Stomach (tissue), 9 donors: ENCODE data around the gene BCKDK. TPM values are rescaled to one million over a fixed set of nuclear protein-coding genes. Genes with fewer than 3 reads are reported as not detected.

Experiments used
- DNase-seq, 2 donors: peaks; one replicate each; pipeline versions ENCODE4 v3.0.0 to v3.0.0-alpha.2; 2013 to 2019
- H3K27ac ChIP-seq, 5 donors: fragments of 200-600 bp in 4 of 5; sonication (generic) in 4 of 5; one replicate each; pipeline ENCODE4 v1.5.1; 2013 to 2019; ENCODE audit warnings: mild to moderate bottlenecking in 1 of 5, moderate library complexity in 1 of 5
- H3K27me3 ChIP-seq, 3 donors: fragments of 200-600 bp; sonication (generic); one replicate each; pipeline ENCODE4 v1.5.1; 2017 to 2019; ENCODE audit warnings: mixed run types in 1 of 3
- H3K36me3 ChIP-seq, 4 donors: fragments of 200-600 bp; sonication (generic); 1 replicate in 3 of 4; 2 replicates in 1 of 4; pipeline ENCODE4 v1.5.1; 2016 to 2019
- H3K4me1 ChIP-seq, 4 donors: fragments of 200-600 bp; sonication (generic); one replicate each; pipeline ENCODE4 v1.5.1; 2016 to 2019
- H3K4me3 ChIP-seq, 4 donors: fragments of 200-600 bp; sonication (generic) in 3 of 4; one replicate each; pipeline ENCODE4 v1.5.1; 2016 to 2019; ENCODE audit warnings: mild to moderate bottlenecking in 1 of 4
- H3K9me3 ChIP-seq, 4 donors: fragments of 200-600 bp; sonication (generic); one replicate each; pipeline ENCODE4 v1.5.1; 2016 to 2019
- CTCF ChIP-seq, 7 experiments: fragments of 450-650 bp in 4 of 7; fragments of 200-600 bp in 3 of 7; sonication (generic) in 3 of 7; IDR thresholded peaks; one replicate each; pipeline ENCODE4 v1.5.1; 2016 to 2019; ENCODE audit warnings: antibody characterized with exemption in 7 of 7, control low read depth in 2 of 7, mild to moderate bottlenecking in 1 of 7
- EP300 ChIP-seq: sonication (generic); formaldehyde crosslinking; IDR thresholded peaks from one replicate; pipeline ENCODE4 v1.6.1; 2017; ENCODE audit warnings: antibody characterized with exemption
- POLR2A ChIP-seq, 4 donors: fragments of 450-650 bp; IDR thresholded peaks; one replicate each; pipeline ENCODE4 v1.6.1; 2016; ENCODE audit warnings: antibody characterized with exemption in 4 of 4, control low read depth in 2 of 4, mild to moderate bottlenecking in 1 of 4, moderate library complexity in 1 of 4
- POLR2AphosphoS5 ChIP-seq, 3 donors: sonication (generic); formaldehyde crosslinking; IDR thresholded peaks; one replicate each; pipeline ENCODE4 v1.6.1; 2016; ENCODE audit warnings: antibody characterized with exemption in 3 of 3
- WGBS, 5 donors: extraction: QIAGEN DNeasy Blood & Tissue Kit in 3 of 5; methylation state at CpG; one replicate each; pipeline versions ENCODE4 v1.1.5 to v1.1.7; 2013 to 2018; 5-methylcytosine and 5-hydroxymethylcytosine counted together
- intact Hi-C: fragments of 100-400 bp; cut with DNase I; formaldehyde crosslinking; loops from one replicate; pipeline ENCODE4 v1.15.1; 2023; ENCODE audit warnings: low total_unique reads
- polyA plus RNA-seq, 3 donors: library from polyadenylated mRNA; stranded (reverse); fragments of 200-250 nt; gene quantifications; one replicate each; pipeline ENCODE4 v1.2.3, GENCODE V29; 2013
- total RNA-seq, 5 donors: library from RNA; depleted of rRNA; stranded (reverse); fragments of >200 nt; gene quantifications; one replicate each; pipeline versions ENCODE4 v1.1.0 to v1.2.3, GENCODE V29; 2014 to 2016
- donor health status: healthy with polysubstance abuse.
- donor health status: Bipolar disorder and iron deficiency.
- donor health status: healthy.

The BCKDK gene
- total and polyA plus RNA-seq, 8 donors, result 11.0 to 197 (median 37.5) TPM

GRCh38 chr16:31105677-31106213 lies 2.4 kb upstream of the BCKDK start:
- Histone ChIP-seq H3K4me1 (peaks cover 17 to 35% (median 29%) of the 10 kb centered on the region in 4 donors), H3K27ac (peak overlapping the region; percentile 44 to 83 (median 65)), H3K27me3 (no peaks in the 10 kb centered on the region), H3K4me3 (peak overlapping the region in 3 of 4 donors; percentile 21 to 27 (median 26)), H3K36me3 (peaks cover 15 to 16% (median 16%) of the 10 kb centered on the region in 4 donors), H3K9me3 (no peaks in the 10 kb centered on the region)
- TF ChIP-seq CTCF (IDR thresholded peaks at IDR 0.05) (peak in 5 of 7 experiments; percentile 77 to 91 (median 83)), POLR2A (IDR thresholded peaks at IDR 0.05) (no peak), POLR2AphosphoS5 (IDR thresholded peaks at IDR 0.05) (peak in 2 of 3 donors; percentile 7 to 58)
- DNase-seq, result peak; percentile 88 to 89
- 7 to 13% (median 11%) methylated on average over 28 to 33 of the region's 33 CpGs for WGBS, 5 donors
- intact Hi-C loops, result no loop called here

GRCh38 chr16:31106509-31107464 lies 1.4 kb upstream of the BCKDK start:
- 90 to 93% (median 92%) methylated on average over 28 of the region's 28 CpGs for WGBS, 5 donors

GRCh38 chr16:31107465-31107867 lies 720 bp upstream of the BCKDK start:
- 88 to 94% (median 89%) methylated on average over 6 of the region's 6 CpGs for WGBS, 5 donors
- intact Hi-C loops, result no loop called here
- TF ChIP-seq CTCF (IDR thresholded peaks at IDR 0.05) (no peak), EP300 (no peak), POLR2AphosphoS5 (IDR thresholded peaks at IDR 0.05) (no peak), POLR2A (IDR thresholded peaks at IDR 0.05) (no peak)
- H3K27ac ChIP-seq, result peak overlapping the region in 2 of 5 donors; percentile 94 to 95
- peaks cover 29 to 33% (median 32%) of the 10 kb centered on the region in 4 donors for H3K36me3 ChIP-seq
- peaks cover 21 to 45% (median 35%) of the 10 kb centered on the region in 4 donors for H3K4me1 ChIP-seq
- no peak overlapping the region for H3K4me3 ChIP-seq
- no peaks in the 10 kb centered on the region for H3K27me3 ChIP-seq
- peak in 1 of 2 donors; percentile 3 for DNase-seq
- H3K9me3 ChIP-seq, result no peaks in the 10 kb centered on the region

More at GRCh38 chr16:31106509-31107464, 1.4 kb upstream of the BCKDK start:
- TF ChIP-seq POLR2A (IDR thresholded peaks at IDR 0.05), result no peak
- no peak for TF ChIP-seq CTCF (IDR thresholded peaks at IDR 0.05)
- no peak for TF ChIP-seq POLR2AphosphoS5 (IDR thresholded peaks at IDR 0.05)
- no peak for TF ChIP-seq EP300
- no peak for DNase-seq
- Histone ChIP-seq H3K27ac (peak overlapping the region in 2 of 5 donors; percentile 67 to 83), H3K27me3 (no peaks in the 10 kb centered on the region), H3K36me3 (peaks cover 22 to 26% (median 25%) of the 10 kb centered on the region in 4 donors), H3K4me1 (peaks cover 17 to 38% (median 32%) of the 10 kb centered on the region in 4 donors), H3K4me3 (no peak overlapping the region), H3K9me3 (no peaks in the 10 kb centered on the region)
- intact Hi-C loops, result no loop called here

GRCh38 chr16:31108794-31109558 lies 790 bp downstream of the BCKDK start:
- 36 to 71% (median 41%) methylated on average over 30 to 57 of the region's 57 CpGs for WGBS, 5 donors
- intact Hi-C loops, result no loop called here

More at GRCh38 chr16:31108794-31109558, 790 bp downstream of the BCKDK start:
- Histone ChIP-seq H3K27me3 (no peaks in the 10 kb centered on the region), H3K9me3 (no peaks in the 10 kb centered on the region), H3K4me1 (peaks cover 35 to 60% (median 46%) of the 10 kb centered on the region in 4 donors), H3K4me3 (peak overlapping the region; percentile 70 to 99 (median 94)), H3K36me3 (peaks cover 35 to 41% (median 38%) of the 10 kb centered on the region in 4 donors), H3K27ac (peak overlapping the region; percentile 88 to 96 (median 95))
- DNase-seq, result no peak
- no peak for TF ChIP-seq CTCF (IDR thresholded peaks at IDR 0.05)
